Tibial nerve (tissue), 4 donors: Measurements from ENCODE around the gene MOB2. TPM values are rescaled to one million over a fixed set of nuclear protein-coding genes. Genes with fewer than 3 reads are reported as not detected.

Experiments
- DNase-seq, 2 donors: peaks; one replicate each; pipeline ENCODE4 v3.0.0-alpha.2; 2019; ENCODE audit warnings: low spot score in 2 of 2
- H3K27ac ChIP-seq, 4 donors: fragments of 200-600 bp; sonication (generic) in 3 of 4; one replicate each; pipeline ENCODE4 v1.5.1; 2017 to 2019; ENCODE audit warnings: mild to moderate bottlenecking in 1 of 4
- H3K27me3 ChIP-seq, 2 donors: fragments of 200-600 bp; sonication (generic) in 1 of 2; one replicate each; pipeline versions ENCODE4 v1.5.1 to v1.6.0; 2017 to 2019
- H3K36me3 ChIP-seq, 3 donors: fragments of 200-600 bp; sonication (generic); one replicate each; pipeline ENCODE4 v1.5.1; 2018 to 2019
- H3K4me1 ChIP-seq, 4 donors: fragments of 200-600 bp; sonication (generic) in 3 of 4; one replicate each; pipeline ENCODE4 v1.5.1; 2017 to 2019
- H3K4me3 ChIP-seq, 4 donors: fragments of 200-600 bp; sonication (generic) in 3 of 4; one replicate each; pipeline ENCODE4 v1.5.1; 2017 to 2019; ENCODE audit warnings: mild to moderate bottlenecking in 1 of 4, moderate library complexity in 1 of 4
- H3K9me3 ChIP-seq, 4 donors: fragments of 200-600 bp; sonication (generic) in 3 of 4; one replicate each; pipeline ENCODE4 v1.5.1; 2017 to 2019
- EP300 ChIP-seq, 2 donors: sonication (generic); formaldehyde crosslinking; IDR thresholded peaks; one replicate each; pipeline ENCODE4 v1.6.1; 2017; ENCODE audit warnings: antibody characterized with exemption in 2 of 2, mild to moderate bottlenecking in 1 of 2
- POLR2A ChIP-seq, 2 donors: fragments of 450-650 bp; IDR thresholded peaks; one replicate each; pipeline ENCODE4 v1.6.1; 2017; ENCODE audit warnings: antibody characterized with exemption in 2 of 2, mild to moderate bottlenecking in 2 of 2, moderate library complexity in 2 of 2
- WGBS, 2 donors: methylation state at CpG; one replicate each; pipeline ENCODE4 v1.1.5; 2018; 5-methylcytosine and 5-hydroxymethylcytosine counted together
- total RNA-seq, 4 donors: library from RNA; depleted of rRNA; stranded (reverse); fragments of >200 nt; gene quantifications; one replicate each; pipeline ENCODE4 v1.1.0, GENCODE V29; 2016
- TF ChIP-seq, protein P1 (sequence below), 5 experiments: fragments of 200-600 bp in 3 of 5; fragments of 450-650 bp in 2 of 5; sonication (generic) in 3 of 5; IDR thresholded peaks; one replicate each; pipeline ENCODE4 v1.5.1; 2016 to 2019; ENCODE audit warnings: antibody characterized with exemption in 5 of 5, mild to moderate bottlenecking in 3 of 5, moderate library complexity in 2 of 5

Gene MOB2
- total RNA-seq, 4 donors from 2014 or later, result 42.3 to 55.1 (median 46.9) TPM

DNA sequence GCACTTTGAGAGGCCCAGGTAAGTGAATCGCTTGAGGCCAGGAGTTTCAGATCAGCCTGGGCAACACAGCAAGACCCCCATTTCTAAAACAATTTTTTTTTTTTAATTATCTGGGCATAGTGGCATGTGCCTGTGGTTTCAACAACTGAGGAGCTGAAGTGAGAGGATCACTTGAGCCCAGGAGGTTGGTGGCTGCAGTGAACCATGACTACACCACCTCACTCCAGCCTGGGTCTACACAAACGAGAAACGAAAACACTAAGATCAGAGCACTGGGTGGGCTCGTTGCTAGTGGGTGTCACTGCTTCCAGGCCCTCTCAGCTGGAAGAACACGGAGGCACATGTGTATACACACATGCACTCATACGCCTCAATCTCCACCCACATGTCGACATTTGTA is 4.1 kb upstream of the MOB2 start:
- WGBS, 2 donors, result 74 to 80% methylated on average over 7 of the region's 7 CpGs

DNA sequence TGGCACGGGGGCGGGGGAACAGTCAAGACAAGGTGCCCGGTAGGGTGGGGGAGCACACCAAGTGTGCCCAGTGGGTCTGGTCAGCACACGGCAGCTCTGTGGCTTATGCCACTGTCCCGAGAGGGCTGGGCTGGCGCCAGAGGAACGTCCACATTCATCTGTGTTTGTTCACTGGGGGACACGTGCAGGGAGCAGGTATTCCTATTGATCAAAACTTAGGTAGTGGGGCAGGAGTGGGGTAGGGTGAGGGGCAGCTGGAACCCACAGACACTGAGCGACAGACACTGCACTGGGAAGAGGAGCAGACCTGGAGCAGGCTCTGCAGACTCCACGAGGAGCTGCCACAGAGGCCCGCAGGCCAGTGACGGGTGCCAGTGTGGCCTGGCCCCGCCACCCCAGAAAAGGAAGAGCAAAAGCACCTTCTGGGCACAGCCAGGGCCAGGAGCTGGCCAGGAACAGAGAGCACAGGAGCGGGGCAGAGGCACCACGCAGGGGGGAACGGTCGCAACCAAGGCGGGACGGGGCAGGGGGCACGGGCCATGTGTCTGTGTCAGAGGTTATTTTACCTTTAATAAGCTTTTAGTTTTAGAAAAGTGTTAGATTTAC is 2.1 kb upstream of the MOB2 start:
- Histone ChIP-seq H3K27ac (peak overlapping the region in 2 of 4 donors; percentile 33 to 83), H3K4me3 (no peak overlapping the region), H3K36me3 (no peaks in the 10 kb centered on the region), H3K9me3 (no peaks in the 10 kb centered on the region), H3K27me3 (no peaks in the 10 kb centered on the region), H3K4me1 (peaks cover 0 to 70% (median 52%) of the 10 kb centered on the region in 4 donors)
- WGBS, 2 donors, result 80 to 84% methylated on average over 20 of the region's 20 CpGs
- no peak for DNase-seq
- TF ChIP-seq, protein P1, sequence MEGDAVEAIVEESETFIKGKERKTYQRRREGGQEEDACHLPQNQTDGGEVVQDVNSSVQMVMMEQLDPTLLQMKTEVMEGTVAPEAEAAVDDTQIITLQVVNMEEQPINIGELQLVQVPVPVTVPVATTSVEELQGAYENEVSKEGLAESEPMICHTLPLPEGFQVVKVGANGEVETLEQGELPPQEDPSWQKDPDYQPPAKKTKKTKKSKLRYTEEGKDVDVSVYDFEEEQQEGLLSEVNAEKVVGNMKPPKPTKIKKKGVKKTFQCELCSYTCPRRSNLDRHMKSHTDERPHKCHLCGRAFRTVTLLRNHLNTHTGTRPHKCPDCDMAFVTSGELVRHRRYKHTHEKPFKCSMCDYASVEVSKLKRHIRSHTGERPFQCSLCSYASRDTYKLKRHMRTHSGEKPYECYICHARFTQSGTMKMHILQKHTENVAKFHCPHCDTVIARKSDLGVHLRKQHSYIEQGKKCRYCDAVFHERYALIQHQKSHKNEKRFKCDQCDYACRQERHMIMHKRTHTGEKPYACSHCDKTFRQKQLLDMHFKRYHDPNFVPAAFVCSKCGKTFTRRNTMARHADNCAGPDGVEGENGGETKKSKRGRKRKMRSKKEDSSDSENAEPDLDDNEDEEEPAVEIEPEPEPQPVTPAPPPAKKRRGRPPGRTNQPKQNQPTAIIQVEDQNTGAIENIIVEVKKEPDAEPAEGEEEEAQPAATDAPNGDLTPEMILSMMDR (IDR thresholded peaks at IDR 0.05), result no peak
- TF ChIP-seq POLR2A (IDR thresholded peaks at IDR 0.05) (no peak), EP300 (IDR thresholded peaks at IDR 0.05) (no peak)

More for the DNA sequence above, 4.1 kb upstream of the MOB2 start:
- no peak overlapping the region for H3K27ac ChIP-seq
- H3K4me3 ChIP-seq, result no peak overlapping the region
- DNase-seq, result no peak
- H3K9me3 ChIP-seq, result peaks cover 0 to 2% (median 0%) of the 10 kb centered on the region in 4 donors
- no peaks in the 10 kb centered on the region for H3K27me3 ChIP-seq
- H3K4me1 ChIP-seq, result peaks cover 0 to 51% (median 35%) of the 10 kb centered on the region in 4 donors
- TF ChIP-seq POLR2A (IDR thresholded peaks at IDR 0.05), result no peak
- no peaks in the 10 kb centered on the region for H3K36me3 ChIP-seq

DNA sequence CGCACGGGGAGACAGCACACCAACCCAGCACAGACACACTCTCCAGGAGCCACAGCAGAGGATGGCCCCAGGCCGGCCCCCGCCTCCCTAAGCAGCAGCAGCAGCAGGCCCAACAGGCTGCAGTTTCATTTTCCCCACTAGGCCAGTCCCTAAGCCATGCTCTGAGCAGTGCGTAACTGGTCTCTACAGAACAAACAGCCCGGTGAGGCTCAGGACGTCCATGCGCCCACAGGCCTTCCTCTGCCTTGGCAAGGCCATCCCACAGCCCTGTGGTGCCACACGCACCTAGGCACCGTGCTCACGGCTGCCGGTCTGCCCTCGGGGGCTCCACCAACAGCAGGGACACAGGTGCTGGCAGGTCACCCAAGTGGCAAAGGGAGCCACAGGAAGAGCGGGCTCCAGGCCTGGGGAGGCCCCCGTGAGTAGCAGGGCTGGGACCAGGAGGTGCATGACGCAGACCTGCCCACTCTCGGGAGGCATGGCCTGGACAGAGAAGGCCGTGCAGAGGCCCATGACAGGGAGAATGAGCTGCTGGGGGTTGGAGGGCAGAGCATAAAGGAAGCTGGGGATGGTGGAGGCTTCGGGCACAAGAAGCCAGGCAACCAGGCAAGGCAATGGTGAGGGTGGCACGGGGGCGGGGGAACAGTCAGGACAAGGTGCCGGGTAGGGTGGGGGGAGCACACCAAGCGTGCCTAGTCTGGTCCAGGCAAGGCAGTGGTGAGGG is 1.4 kb upstream of the MOB2 start:
- Histone ChIP-seq H3K36me3 (no peaks in the 10 kb centered on the region), H3K4me3 (no peak overlapping the region), H3K27me3 (no peaks in the 10 kb centered on the region), H3K27ac (peak overlapping the region in 3 of 4 donors; percentile 43 to 88 (median 83)), H3K4me1 (peaks cover 0 to 74% (median 58%) of the 10 kb centered on the region in 4 donors), H3K9me3 (no peaks in the 10 kb centered on the region)
- 69 to 71% methylated on average over 22 to 23 of the region's 23 CpGs for WGBS, 2 donors
- DNase-seq, result no peak
- TF ChIP-seq EP300 (IDR thresholded peaks at IDR 0.05) (no peak), POLR2A (IDR thresholded peaks at IDR 0.05) (no peak)
- TF ChIP-seq, protein P1 (IDR thresholded peaks at IDR 0.05), result no peak

DNA sequence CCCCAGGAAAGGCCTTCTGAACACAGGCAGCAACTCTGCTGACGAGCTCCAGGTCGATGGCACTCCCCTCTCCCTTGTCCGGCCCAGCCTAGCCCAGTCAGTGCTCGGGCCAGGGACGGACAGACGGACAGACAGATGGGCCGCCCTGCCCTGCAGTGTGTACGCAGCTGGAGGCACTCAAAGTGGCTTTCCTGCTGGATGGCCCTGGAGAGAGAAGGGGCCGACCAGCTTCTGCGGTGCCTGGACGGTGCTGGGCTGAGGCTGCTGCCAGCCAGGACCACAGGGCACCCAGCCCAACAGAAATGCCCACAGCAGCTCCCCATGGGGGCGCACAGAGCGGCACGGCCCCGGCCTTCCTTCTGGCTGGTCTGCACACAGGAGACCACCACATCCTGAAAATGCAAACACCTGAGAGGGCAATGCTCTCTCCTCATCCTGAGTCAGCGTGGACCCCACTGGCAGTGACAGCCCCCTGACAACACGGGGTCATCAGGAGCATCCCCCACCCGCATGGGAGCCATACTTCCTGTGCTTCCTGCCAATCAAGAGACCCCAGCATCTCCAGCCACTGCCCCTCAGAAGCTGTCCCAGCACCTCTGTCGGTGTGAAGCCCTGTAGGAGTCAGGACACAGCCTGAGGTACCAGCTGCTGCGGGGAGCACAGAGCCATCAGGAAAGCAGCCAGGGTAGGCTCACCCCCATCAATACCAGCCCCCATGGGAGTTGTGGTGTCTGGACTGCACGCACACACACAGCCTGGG is 692 bp upstream of the MOB2 start:
- H3K4me3 ChIP-seq, result peak overlapping the region in 1 of 4 donors; percentile 22
- WGBS, 2 donors, result 64 to 71% methylated on average over 20 of the region's 21 CpGs
- H3K27ac ChIP-seq, result peak overlapping the region in 3 of 4 donors; percentile 32 to 88 (median 83)
- TF ChIP-seq, protein P1 (IDR thresholded peaks at IDR 0.05), result no peak
- no peak for DNase-seq
- H3K36me3 ChIP-seq, result no peaks in the 10 kb centered on the region
- peaks cover 0 to 81% (median 63%) of the 10 kb centered on the region in 4 donors for H3K4me1 ChIP-seq
- no peaks in the 10 kb centered on the region for H3K9me3 ChIP-seq
- no peaks in the 10 kb centered on the region for H3K27me3 ChIP-seq

DNA sequence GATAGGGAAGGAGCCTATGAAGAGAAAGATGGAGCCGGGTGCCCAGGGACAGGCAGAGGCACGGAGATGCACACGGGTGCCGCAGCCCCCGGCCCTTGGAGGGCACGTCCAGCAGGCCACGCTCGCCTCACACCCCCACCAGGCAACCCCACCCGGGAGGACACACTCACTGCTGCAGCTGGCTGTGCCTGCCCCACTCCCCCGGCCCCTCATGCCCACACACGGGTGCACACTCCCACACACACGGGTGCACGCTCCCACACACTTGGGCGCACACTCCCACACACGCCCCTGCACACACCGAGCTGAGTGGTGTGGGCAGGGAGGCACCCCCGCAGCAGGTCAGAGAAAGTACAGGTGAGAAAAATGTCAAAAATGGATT is 1.1 kb downstream of the MOB2 start:
- DNase-seq, result no peak
- TF ChIP-seq EP300 (IDR thresholded peaks at IDR 0.05), result no peak
- TF ChIP-seq POLR2A (IDR thresholded peaks at IDR 0.05), result no peak
- TF ChIP-seq, protein P1 (IDR thresholded peaks at IDR 0.05), result no peak
- Histone ChIP-seq H3K27me3 (no peaks in the 10 kb centered on the region), H3K9me3 (no peaks in the 10 kb centered on the region), H3K4me3 (peak overlapping the region in 2 of 4 donors; percentile 20 to 41), H3K27ac (peak overlapping the region; percentile 61 to 88 (median 72)), H3K4me1 (peaks cover 0 to 94% (median 66%) of the 10 kb centered on the region in 4 donors), H3K36me3 (peaks cover 0 to 7% (median 2%) of the 10 kb centered on the region in 3 donors)
- 64 to 65% methylated on average over 12 to 17 of the region's 17 CpGs for WGBS, 2 donors
